Parathyroid adenoma (tissue), 2 donors: ENCODE measurements around the gene ACOT12.
"Not testable (repeated sequence)": the region's sequence is repeated elsewhere in the genome, so short reads cannot be mapped to it uniquely, and the experiment has no call there.

Experiments used
- H2AFZ ChIP-seq: fragments of 300-600 bp; sonication (generic); one replicate; pipeline ENCODE4 v1.7.0; 2017; ENCODE audit warnings: antibody characterized with exemption, mild to moderate bottlenecking
- H3K27ac ChIP-seq: fragments of 300-600 bp; sonication (generic); one replicate; pipeline ENCODE4 v1.7.0; 2017
- H3K27me3 ChIP-seq: fragments of 300-600 bp; sonication (generic); one replicate; pipeline ENCODE4 v1.7.0; 2017; ENCODE audit warnings: low read length; ENCODE audit not compliant: control insufficient read depth, insufficient read depth
- H3K36me3 ChIP-seq: fragments of 300-600 bp; sonication (generic); one replicate; pipeline ENCODE4 v1.7.0; 2017; ENCODE audit warnings: low read length; ENCODE audit not compliant: control insufficient read depth, insufficient read depth
- H3K4me1 ChIP-seq: fragments of 300-600 bp; sonication (generic); one replicate; pipeline ENCODE4 v1.7.0; 2017; ENCODE audit warnings: control low read depth
- H3K4me2 ChIP-seq: fragments of 300-600 bp; sonication (generic); one replicate; pipeline ENCODE4 v1.7.0; 2017; ENCODE audit warnings: low read length
- H3K4me3 ChIP-seq: fragments of 300-600 bp; sonication (generic); one replicate; pipeline ENCODE4 v1.7.0; 2017; ENCODE audit warnings: low read depth, low read length
- H3K79me2 ChIP-seq: fragments of 300-600 bp; sonication (generic); one replicate; pipeline ENCODE4 v1.7.0; 2017; ENCODE audit warnings: control low read depth
- H3K9ac ChIP-seq: fragments of 300-600 bp; sonication (generic); one replicate; pipeline ENCODE4 v1.7.0; 2017; ENCODE audit warnings: mild to moderate bottlenecking
- H3K9me3 ChIP-seq: fragments of 300-600 bp; sonication (generic); one replicate; pipeline ENCODE4 v1.7.0; 2017; ENCODE audit warnings: low read length; ENCODE audit not compliant: control insufficient read depth
- CTCF ChIP-seq: fragments of 300-600 bp; sonication (generic); IDR thresholded peaks from one replicate; pipeline ENCODE4 v1.7.0; 2017; ENCODE audit warnings: antibody characterized with exemption, mild to moderate bottlenecking
- donor health status: primary hyperparathyroidism.

The ACOT12 gene

GRCh38 chr5:81409361-81409760, 15.4 kb upstream of the ACOT12 start:
- no peaks in the 10 kb centered on the region for H3K36me3 ChIP-seq
- no peak for TF ChIP-seq CTCF
- H3K9ac ChIP-seq: no peak overlapping the region
- H3K27me3 ChIP-seq: no peaks in the 10 kb centered on the region
- no peaks in the 10 kb centered on the region for H3K9me3 ChIP-seq
- H3K4me3 ChIP-seq: no peak overlapping the region
- H3K27ac ChIP-seq: no peak overlapping the region
- H2AFZ ChIP-seq: no peak overlapping the region
- H3K79me2 ChIP-seq: no peaks in the 10 kb centered on the region
- H3K4me2 ChIP-seq: no peak overlapping the region
- peaks cover 7% of the 10 kb centered on the region for H3K4me1 ChIP-seq

GRCh38 chr5:81408496-81408895, 14.6 kb upstream of the ACOT12 start:
- Histone ChIP-seq H3K79me2 (no peaks in the 10 kb centered on the region), H2AFZ (no peak overlapping the region), H3K27me3 (no peaks in the 10 kb centered on the region), H3K4me1 (peaks cover 7% of the 10 kb centered on the region), H3K9me3 (no peaks in the 10 kb centered on the region), H3K4me2 (no peak overlapping the region), H3K36me3 (no peaks in the 10 kb centered on the region), H3K9ac (no peak overlapping the region), H3K4me3 (no peak overlapping the region), H3K27ac (no peak overlapping the region)
- TF ChIP-seq CTCF: no peak

GRCh38 chr5:81407811-81408210, 13.9 kb upstream of the ACOT12 start:
- not testable (repeated sequence) for H2AFZ ChIP-seq, H3K4me3 ChIP-seq, H3K4me1 ChIP-seq

GRCh38 chr5:81405126-81405891, 11.4 kb upstream of the ACOT12 start:
- H3K4me3 ChIP-seq: no peak overlapping the region
- no peak overlapping the region for H2AFZ ChIP-seq
- H3K9me3 ChIP-seq: no peaks in the 10 kb centered on the region
- no peaks in the 10 kb centered on the region for H3K79me2 ChIP-seq
- no peak for TF ChIP-seq CTCF
- peaks cover 7% of the 10 kb centered on the region for H3K4me1 ChIP-seq
- H3K27me3 ChIP-seq: no peaks in the 10 kb centered on the region
- H3K9ac ChIP-seq: no peak overlapping the region
- no peak overlapping the region for H3K4me2 ChIP-seq
- H3K27ac ChIP-seq: no peak overlapping the region
- no peaks in the 10 kb centered on the region for H3K36me3 ChIP-seq

More at GRCh38 chr5:81407811-81408210, 13.9 kb upstream of the ACOT12 start:
- H3K79me2 ChIP-seq, H3K9ac ChIP-seq, H3K36me3 ChIP-seq, H3K27ac ChIP-seq, H3K9me3 ChIP-seq, H3K27me3 ChIP-seq, H3K4me2 ChIP-seq: not testable (repeated sequence)

GRCh38 chr5:81402192-81402930, 8.4 kb upstream of the ACOT12 start:
- H3K36me3 ChIP-seq: no peaks in the 10 kb centered on the region
- no peak overlapping the region for H3K9ac ChIP-seq
- no peak overlapping the region for H2AFZ ChIP-seq
- no peaks in the 10 kb centered on the region for H3K4me1 ChIP-seq
- no peaks in the 10 kb centered on the region for H3K27me3 ChIP-seq
- no peaks in the 10 kb centered on the region for H3K9me3 ChIP-seq
- no peak overlapping the region for H3K4me3 ChIP-seq
- H3K4me2 ChIP-seq: no peak overlapping the region
- no peak overlapping the region for H3K27ac ChIP-seq
- TF ChIP-seq CTCF: no peak
- no peaks in the 10 kb centered on the region for H3K79me2 ChIP-seq
